ENCODE data around the gene SLC39A11.
A peak's percentile ranks its signal among the peaks of the same experiment; 100 is the strongest.
"Not testable (repeated sequence)": the region's sequence is repeated elsewhere in the genome, so short reads cannot be mapped to it uniquely, and the experiment has no call there.

The SLC39A11 gene

GRCh38 chr17:72812823-72813222, 279.7 kb downstream of the SLC39A11 start:
- DNase-seq: no peak

GRCh38 chr17:72811976-72812687, 280.4 kb downstream of the SLC39A11 start:
- no peak for DNase-seq

GRCh38 chr17:72810991-72811508, 281.4 kb downstream of the SLC39A11 start:
- DNase-seq: no peak

- no peak for DNase-seq
These were observed 286.5 kb downstream of the SLC39A11 start for GRCh38 chr17:72806011-72806410.

- no peak for DNase-seq
These were observed 287.4 kb downstream of the SLC39A11 start for GRCh38 chr17:72804949-72805707.

GRCh38 chr17:72802726-72803125, 289.8 kb downstream of the SLC39A11 start:
- no peak for DNase-seq

- no peak for DNase-seq
These were observed 295.3 kb downstream of the SLC39A11 start for GRCh38 chr17:72797142-72797541.

- DNase-seq: no peak
These were observed 296.5 kb downstream of the SLC39A11 start for GRCh38 chr17:72795941-72796340.

GRCh38 chr17:72794152-72794551, 298.3 kb downstream of the SLC39A11 start:
- no peak for DNase-seq

GRCh38 chr17:72792771-72793170, 299.7 kb downstream of the SLC39A11 start:
- DNase-seq: no peak

- no peak for DNase-seq
These were observed 302.3 kb downstream of the SLC39A11 start for GRCh38 chr17:72790190-72790589.

- DNase-seq: no peak
These were observed 302.8 kb downstream of the SLC39A11 start for GRCh38 chr17:72789711-72790110.

- DNase-seq: no peak
These were observed 303.4 kb downstream of the SLC39A11 start for GRCh38 chr17:72788950-72789585.

GRCh38 chr17:72786209-72786608, 306.3 kb downstream of the SLC39A11 start:
- DNase-seq: no peak

- DNase-seq: no peak
These were observed 309.3 kb downstream of the SLC39A11 start for GRCh38 chr17:72782985-72783701.

- DNase-seq: not testable (repeated sequence)
These were observed 310.1 kb downstream of the SLC39A11 start for GRCh38 chr17:72782437-72782836.

GRCh38 chr17:72778169-72779151, 314.0 kb downstream of the SLC39A11 start:
- no peak for DNase-seq

GRCh38 chr17:72775919-72776318, 316.6 kb downstream of the SLC39A11 start:
- peak; percentile 10 for DNase-seq

GRCh38 chr17:72775237-72775636, 317.3 kb downstream of the SLC39A11 start:
- DNase-seq: no peak

GRCh38 chr17:72774236-72774635, 318.3 kb downstream of the SLC39A11 start:
- DNase-seq: no peak

GRCh38 chr17:72773225-72773624, 319.3 kb downstream of the SLC39A11 start:
- DNase-seq: not testable (repeated sequence)
